ENCODE results near the gene ZBTB26.

ZBTB26 gene, protein sequence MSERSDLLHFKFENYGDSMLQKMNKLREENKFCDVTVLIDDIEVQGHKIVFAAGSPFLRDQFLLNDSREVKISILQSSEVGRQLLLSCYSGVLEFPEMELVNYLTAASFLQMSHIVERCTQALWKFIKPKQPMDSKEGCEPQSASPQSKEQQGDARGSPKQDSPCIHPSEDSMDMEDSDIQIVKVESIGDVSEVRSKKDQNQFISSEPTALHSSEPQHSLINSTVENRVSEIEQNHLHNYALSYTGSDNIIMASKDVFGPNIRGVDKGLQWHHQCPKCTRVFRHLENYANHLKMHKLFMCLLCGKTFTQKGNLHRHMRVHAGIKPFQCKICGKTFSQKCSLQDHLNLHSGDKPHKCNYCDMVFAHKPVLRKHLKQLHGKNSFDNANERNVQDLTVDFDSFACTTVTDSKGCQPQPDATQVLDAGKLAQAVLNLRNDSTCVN

DNA sequence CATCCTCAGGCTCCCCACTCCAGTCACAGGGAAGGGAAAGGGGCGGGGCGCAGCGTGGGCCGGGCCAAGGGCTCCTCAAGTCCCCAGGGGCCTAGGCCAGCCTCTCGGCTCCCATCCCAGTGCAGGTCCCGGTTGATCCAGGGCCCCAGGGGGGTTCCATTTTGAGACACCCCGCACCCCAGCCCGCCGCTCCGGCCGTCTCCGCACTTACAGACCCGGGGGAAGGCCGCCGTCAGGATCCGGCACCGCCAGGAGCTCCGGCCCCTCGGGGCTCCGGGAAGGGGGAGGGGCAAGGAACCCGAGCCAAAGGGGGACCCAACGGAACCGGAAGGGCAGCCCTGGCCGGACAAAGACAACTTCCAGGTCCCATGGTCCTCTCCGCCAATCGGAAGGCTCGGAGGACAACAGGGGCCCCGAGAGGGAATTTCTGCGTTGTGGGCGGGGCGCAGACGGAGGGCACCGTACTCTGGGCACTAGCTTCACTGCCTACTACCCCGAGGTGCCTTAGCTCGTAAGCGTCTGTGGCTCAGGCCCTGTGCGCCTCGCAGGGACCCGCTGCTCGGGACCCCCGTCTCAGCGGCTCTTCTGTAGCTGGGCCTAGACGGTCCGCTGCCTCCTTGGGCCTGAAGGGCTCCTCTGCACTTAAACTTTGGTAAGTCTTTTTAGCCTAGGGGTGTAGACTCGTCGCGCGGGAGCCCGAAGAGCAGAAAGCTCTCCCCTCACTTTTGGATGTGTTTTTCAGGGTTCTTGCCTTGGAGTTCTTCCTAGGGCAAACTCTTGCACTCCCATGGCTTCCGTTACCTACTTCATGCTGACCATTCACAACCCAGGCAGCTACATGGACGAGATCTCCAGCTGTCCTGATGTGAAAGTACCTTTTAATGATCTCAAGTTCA is at the start of gene ZBTB26:
ZBTB26 (minus strand) TSS at position 287 of the 896 bp plus-strand sequence. CDS start 11,578 bp downstream, outside the sequence.
- peak; percentile 42 for DNase-seq

DNA sequence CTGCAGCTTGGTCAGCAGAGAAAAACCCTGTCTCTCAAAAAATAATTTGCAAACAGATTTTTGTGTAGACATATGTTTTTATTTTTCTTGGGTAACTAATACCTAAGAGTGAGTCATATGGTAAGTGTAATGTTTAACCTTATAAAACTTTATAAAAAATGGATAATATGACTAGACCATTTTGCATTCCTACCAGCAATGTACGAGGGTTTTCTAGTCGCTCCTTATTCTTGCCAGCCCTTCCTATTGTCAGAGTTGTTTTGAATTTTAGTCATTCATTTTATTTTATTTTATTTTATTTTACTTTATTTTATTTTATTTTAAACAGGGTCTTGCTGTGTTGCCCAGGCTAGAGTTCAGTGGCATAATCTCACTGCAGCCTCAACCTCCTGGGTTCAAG is 47.3 kb upstream of the ZBTB26 start:
- no peak for DNase-seq

DNA sequence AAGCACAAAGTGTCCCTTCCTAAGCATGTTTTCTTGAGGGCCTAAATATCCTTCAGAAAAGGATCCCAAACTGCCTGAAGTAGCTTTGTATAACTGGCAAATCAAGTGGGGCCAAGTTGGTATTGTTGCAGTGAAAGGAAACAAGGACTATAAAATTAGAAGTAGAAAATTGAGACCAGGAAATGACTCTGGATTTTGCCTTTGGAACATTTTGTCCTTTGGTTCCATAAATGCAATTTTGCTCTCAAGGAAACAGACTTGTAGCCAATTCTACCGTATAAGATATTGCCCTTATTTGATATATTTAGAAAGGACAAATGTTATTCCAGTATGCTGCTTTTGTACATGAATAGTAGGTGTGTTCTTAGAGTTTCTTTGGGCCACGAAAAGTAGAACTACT is 43.9 kb upstream of the ZBTB26 start:
- DNase-seq: no peak

DNA sequence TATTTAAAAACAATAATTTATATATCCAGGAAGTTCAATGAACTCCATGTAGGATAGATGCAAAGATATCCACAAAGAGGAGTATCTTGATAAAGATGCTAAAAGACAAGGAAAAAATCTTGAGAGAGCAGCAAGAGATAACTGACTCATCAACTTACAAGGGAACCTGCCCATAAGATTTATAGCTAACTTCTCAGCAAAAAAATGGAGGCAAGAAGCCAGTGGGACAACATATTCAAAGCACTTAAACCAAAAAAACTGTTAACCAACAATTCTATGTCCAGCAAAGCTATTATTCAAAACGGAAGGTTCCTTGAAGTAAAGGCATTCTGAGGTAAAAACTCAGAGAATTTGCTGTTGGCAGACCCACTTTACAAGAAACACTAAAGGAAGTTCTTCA is 29.8 kb upstream of the ZBTB26 start:
- no peak for DNase-seq

DNA sequence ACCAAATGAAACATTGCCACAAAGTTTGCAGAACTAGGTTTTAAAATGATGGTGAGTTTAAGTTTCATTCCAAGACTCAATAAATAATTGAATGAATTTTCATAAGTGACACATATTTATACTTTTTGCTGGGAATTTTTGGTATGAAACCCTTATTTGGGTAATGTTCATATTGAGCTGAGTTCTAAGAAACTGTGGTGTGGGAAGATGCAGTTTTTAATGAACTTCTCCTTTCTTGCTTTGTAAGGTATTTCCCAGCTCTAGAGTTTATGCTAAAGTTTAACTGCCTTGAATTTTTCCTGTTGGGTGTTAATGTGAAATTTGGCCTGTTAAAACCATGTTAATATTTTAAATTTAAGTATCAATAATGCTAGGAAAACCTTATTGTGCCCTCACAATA is 24.6 kb upstream of the ZBTB26 start:
- no peak for DNase-seq

DNA sequence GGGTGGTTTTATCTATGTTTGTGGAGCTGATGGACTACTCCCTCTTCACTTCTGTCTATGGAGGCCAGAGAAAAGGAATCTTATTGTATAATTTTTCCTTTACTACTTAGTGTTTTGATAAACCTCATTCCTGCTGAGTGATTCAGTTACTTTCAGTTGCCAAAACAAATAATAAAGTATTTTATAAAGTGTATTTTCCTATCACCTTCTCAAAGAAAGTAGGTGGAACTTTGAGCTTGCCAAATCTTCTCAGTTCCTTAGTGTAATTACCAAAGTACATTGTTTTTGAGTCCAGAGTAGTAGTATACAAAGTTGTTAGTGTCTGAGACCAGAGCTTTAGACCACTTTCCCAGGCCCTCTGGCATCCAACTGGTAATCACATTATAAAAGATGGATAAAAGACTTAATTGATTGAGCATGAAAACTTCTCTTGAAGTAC is 23.0 kb upstream of the ZBTB26 start:
- DNase-seq: no peak

DNA sequence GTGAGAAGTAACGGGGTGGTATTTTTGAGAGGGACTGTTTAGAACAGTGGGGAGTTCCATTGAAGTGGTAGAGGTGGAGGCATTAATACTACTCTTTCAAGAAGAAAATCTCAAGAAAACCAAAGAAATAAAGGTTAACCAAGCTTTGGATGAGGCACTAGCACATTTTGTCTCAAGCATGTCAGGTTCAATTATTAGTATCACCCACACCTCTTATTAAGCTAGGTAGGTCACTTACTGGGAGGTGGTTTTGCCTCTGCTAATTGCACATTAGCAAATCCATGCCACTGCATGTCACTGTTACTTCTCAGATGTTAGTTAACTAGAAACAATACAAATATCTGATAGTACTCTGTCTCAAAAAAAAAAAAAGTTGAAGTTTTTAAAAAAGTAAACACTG is 19.7 kb upstream of the ZBTB26 start:
- no peak for DNase-seq

DNA sequence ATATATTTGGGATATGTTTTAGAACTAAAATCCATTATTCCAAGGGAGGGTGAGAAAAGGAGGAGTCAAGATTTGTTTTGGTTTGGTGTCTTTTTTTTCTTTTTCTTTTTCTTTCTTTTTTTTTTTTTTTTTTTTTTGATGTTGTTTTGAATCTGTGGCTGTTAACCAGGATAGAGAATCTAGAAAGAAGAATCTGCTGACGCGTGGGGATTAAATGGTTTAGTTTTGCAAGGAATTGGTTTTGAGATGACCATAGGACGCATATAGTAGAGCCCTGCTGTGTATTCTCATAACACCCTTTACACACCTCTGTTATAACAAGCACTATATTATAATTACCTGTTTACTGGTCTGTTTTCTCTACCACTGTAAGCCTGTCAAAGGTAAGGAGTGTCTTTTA is 19.0 kb upstream of the ZBTB26 start:
- DNase-seq: no peak

DNA sequence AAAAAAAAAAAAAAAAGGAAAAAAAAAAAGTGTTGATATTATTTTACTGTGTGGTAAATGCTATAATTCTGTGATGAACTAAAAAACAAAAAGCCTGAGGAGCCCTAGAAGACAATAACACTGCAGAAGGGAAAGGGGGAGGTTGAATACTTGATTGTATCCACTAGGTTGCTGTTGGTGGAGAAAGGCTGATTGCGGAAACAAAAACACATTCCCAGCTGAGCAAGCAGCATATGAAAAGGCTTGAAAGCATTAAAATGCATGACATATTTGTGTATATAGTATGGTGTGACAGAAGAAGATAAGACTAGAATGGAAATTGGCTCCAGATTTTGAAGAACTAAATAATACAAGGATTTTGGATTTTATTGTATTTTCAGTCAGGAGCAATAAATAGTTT is 18.4 kb upstream of the ZBTB26 start:
- DNase-seq: no peak

DNA sequence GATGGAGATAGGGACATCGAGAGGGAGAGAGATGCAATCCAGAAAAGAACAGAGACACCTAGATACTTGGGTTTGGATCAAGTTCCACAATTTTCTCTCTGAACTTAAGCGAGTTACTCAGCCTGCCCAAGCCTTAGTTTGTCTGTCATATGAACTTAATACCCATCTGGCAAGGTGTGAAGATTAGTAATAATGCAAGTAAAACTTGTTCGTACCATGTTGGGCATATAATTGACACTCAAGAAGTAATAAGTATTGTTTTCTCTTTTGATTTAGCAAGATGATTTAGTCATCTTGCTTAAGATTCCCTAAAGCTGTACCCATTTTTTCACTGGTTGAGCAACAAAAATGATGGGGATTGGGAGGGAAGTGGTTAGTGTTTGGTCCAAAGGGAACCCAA is 17.0 kb upstream of the ZBTB26 start:
- DNase-seq: no peak

DNA sequence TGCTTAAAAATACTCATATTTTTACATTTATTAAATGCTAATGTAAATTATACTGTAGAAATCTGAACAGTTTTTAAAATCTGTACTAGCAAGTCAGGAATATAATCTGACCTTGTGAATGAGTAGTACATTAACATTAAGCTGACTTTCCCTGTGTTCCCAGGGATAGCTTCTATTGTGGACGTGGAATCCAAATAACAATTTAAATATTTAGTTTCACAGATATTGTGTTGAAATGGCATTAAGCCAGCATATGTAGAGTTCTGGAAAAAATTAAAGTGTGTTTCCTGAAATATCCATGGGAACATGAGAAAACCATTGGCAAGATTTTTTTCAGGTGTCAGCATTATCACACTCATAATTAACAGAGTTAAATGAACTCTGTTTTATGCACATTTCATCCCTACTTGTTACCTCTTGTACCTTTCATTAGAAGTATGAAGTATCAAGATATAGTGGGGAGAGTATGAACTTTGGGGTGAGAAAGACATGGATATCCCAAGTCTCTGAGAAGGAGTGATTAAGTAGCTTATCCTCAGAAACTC is 15.2 kb upstream of the ZBTB26 start:
- no peak for DNase-seq

DNA sequence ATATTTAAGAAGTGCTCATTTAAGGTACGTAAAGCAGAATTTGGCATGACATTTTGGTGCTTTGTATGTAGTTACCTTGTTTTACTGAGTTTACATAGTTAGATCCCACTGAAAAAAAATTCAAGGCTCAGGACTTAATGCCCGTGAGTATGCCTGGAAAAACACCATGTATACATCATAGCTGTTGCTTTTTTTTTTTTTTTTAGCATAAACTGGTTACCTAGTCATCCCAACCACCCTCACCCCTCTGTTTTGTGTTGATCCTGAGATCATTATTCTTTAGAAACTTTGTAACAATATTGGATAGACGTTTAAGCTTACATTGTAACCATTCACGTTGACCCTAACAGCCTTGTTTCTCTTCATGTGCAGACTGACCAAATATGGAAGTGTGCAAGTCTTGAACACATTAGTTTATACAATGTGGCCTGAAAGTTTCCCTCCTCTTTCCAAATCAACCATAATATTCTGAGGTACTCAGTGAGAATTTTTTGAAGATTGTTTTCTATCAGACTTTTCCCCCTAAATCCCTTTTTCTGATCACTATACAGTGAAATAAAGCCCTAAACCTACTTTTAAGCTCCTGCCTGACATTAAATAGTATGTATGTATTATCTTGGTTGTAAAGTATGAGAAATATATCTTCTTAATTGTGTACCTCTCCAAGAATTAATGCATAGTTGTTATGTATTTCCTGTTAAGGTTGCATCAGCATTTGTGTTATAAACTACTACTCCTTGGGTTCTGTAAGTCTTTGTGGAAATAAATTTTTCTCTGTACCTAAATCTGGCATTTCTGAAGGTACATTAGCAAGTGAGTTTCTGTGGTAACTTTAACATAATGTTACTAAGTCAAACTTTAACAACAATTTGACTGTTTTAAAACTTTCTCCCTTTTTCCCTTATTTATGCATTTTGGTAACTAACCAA is 13.9 kb upstream of the ZBTB26 start:
- DNase-seq: no peak

DNA sequence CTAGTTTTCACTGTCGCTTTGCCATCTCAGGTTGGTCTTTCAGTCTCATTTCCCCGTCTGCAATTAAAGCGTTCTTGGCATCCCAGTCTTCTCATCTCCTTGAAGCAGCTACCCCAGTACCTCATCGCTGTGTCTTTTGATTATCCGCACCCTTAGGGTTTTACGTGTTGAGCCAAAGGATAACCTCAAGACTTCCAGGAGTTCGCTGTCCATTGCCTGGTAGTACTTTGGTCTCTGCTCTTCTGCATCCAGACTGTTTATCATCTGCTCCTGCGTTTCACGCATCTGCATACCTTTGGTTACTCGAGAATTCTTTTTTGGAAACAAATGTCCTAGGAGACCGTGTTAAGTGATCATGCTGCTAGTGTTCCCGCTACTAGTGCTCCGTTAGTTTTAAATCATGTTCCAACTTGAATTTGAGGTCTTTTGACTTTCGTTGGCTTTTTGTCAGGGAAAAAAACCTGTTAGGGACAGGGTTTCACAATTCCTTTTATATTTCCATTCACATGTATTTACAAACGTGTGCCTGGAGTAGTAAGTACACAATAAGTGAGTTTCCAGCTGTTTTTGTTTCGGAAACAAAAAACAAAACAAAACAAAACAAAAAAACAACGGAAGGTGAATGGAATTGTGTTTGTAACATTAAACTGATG is 10.4 kb upstream of the ZBTB26 start:
- DNase-seq: no peak

DNA sequence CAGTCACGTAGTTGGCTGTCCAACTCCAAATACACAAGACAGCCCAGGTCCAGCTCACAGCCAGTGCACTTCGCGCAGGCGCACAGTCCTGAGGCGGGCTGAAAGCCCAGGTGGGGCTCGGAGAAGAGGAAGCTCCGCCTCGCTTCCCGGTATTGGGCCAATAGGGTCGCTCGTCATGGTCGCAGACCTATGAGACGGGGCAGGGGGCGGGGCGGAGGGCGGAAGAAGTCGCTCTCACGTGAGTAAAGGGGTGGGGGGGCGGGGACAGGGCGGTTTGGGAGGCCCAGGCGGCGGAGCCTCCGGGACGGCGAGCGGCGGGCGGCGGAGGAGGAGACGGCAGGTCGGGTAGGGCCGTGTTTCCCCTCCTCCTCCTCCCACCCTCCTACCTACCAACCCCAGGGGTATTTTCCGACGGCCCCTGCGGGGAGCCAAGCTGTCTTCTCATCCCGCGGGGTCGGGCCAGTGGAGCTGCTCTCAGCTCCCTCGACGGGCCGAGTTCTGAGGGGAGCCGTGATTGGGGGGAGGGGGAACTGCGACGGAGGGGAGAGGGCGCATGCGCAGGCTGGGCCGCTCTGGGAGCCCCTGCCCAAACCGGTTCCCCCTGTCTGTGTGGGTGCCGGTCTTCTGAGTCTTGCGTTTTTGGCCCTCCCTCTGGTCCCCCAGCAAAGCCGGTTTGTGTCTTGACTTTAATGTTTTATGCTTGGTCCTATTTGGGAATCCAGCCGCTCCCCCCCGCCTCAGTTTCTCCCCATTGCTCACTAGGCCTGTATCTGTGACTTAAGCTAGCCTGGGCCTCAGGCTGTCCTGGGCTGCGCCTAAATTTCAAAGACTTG is 9.7 kb upstream of the ZBTB26 start, which contains the start of gene RABGAP1:
RABGAP1 (plus strand) TSS at position 272 of the 833 bp plus-strand sequence. CDS start 16,040 bp downstream, outside the sequence.
- DNase-seq: peak; percentile 51

DNA sequence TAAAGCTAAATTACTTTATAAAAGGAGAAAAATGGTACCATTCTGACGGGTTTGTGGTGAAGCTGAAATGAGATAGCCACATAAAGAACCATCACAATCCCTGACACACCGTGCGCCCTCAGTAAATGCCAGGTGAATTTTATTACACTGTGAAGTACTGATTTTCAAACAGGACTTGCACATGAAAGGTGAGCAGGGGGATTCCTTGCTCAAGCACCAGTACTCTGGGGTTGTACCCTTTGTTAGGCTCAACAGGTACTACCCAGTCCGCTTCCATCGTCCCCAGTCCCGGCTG is 9.1 kb upstream of the ZBTB26 start:
- no peak for DNase-seq

DNA sequence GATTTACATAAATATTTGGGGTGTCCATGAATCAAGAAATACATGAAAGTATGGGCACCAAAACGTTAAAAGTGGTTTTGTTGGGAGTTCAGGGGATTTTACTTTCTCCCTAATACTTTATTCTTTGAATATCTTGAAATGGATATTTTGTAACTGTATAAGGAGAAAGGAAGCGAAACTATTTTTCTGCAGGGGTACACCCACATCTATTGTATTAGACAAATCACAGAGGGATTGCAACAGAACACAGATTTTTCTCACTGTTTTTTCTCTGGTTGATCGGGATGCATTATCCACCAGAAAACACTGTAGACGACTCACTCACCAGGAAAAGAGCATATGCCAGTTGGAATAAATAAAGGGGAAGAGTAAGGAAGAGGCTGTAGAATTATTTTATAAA is 8.3 kb upstream of the ZBTB26 start:
- DNase-seq: no peak

DNA sequence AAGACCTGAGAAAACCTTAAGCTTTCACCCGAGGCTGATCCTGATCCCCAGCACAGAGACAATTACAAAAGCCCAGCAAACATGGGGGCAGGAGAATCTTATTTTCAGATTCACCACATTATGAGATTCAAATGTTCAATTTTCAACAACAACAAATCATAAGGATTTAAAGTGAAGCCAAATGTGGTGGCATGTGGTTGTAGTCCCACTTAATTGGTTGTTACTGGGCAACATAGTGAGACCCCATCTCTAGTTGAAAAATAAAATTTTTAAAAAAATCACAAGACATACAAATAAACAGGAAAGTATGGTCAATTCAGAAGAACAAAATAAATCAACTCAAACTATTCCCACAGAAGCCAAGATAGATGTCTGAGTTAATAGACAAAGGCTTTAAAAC is 5.6 kb upstream of the ZBTB26 start:
- no peak for DNase-seq

DNA sequence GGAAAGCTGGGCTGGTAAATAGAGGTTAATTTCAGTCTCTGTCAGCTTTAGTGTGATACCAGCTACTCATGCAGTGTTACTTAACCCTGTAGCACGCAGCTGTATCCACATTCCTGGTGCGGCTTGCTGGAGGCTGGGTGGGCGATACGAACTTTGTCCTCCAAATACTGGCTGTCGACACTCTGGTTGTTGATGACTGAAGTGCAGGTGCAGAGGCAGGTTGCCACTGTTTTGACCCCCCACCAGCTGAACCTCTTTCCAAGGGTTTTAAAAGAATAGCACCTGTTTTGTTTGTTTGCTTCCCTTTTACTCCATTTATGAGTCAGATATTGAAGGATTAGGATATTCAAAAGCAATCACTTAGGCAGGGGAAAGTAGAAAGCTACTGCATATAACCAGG is 5.2 kb upstream of the ZBTB26 start:
- no peak for DNase-seq

DNA sequence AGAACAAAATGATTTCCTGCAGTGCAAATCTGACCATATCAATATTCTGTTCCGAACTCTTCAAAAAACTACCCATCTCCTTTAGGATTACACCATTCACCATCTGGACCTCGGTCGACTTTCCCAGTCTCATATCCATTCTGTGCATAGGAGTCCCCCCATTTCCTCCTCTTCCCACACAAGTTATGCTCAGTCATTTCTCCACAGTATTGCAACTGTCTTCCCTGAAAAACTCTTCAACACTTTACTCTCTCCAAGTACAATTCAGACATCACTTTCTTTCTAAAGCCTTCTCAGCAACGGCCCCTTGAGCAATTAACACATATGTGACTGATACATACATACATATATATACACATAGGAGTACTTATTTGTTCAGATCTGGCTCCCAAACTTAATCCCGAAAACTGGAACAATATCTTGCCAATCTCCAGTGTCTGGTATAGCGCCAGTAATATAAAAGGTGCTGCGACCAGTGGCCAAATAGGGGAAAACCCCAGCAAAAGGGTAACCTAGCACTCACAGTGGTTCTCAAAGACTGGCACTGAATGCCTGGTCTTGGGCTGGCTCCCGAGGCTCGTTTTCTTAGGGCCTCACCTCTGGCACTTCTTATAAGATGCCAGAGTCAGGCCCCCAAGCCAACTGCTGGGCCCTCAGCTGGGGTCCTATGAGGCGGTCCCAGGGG is 629 bp downstream of the ZBTB26 start:
- no peak for DNase-seq

DNA sequence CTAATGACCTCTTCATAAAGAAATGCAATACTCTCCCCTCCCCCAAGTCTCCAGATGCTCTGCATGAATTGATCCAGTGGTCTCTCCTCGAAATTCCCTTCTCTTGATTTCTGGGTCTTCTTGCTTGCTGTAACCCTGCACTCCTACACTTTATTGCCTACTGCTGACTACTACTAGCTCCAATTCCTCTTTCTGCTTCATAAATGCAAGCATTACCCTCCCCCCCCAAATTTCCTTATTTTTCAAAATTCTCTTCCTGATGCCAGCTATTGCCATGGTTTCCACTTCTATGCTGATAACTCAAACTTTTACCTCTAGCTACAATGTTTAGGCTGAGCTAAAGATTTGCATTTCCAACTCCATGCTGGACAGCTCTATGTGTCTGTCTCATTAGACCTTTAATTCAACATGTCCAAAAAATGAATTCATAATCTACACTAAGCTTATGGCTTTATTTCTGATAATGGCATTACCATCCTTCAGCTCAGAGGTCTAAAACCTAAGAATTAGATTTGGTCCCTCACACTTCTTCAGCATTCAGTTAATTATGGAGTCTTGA is 1.4 kb downstream of the ZBTB26 start:
- DNase-seq: no peak
